Measurements from ENCODE around the gene NTN5. TPM values are rescaled to one million over a fixed set of nuclear protein-coding genes. Genes with fewer than 3 reads are reported as not detected.
A peak's percentile ranks its signal among the peaks of the same experiment; 100 is the strongest.

Gene NTN5
- total RNA-seq, 3 donors from 2014 or later: 0.11 to 0.26 (median 0.18) TPM

- no peak for DNase-seq
- H3K4me1 Mint-ChIP-seq (ENCODE audit: low read depth): peaks cover 29% of the 10 kb centered on the region
- no peak overlapping the region for H3K4me3 Mint-ChIP-seq
- no peaks in the 10 kb centered on the region for H3K36me3 Mint-ChIP-seq (ENCODE audit: insufficient read depth)
- no peaks in the 10 kb centered on the region for H3K27me3 Mint-ChIP-seq (ENCODE audit: low read depth)
- H3K9me3 Mint-ChIP-seq: no peaks in the 10 kb centered on the region
- no peak for ATAC-seq
These were observed 21.7 kb downstream of the NTN5 start for GRCh38 chr19:48650974-48651682.

- Mint-ChIP-seq H3K36me3 (ENCODE audit: insufficient read depth) (no peaks in the 10 kb centered on the region), H3K4me3 (peak overlapping the region; percentile 3), H3K4me1 (ENCODE audit: low read depth) (peaks cover 46% of the 10 kb centered on the region), H3K27me3 (ENCODE audit: low read depth) (no peaks in the 10 kb centered on the region), H3K9me3 (no peaks in the 10 kb centered on the region)
- DNase-seq: no peak
- ATAC-seq: no peak
These were observed 24.7 kb downstream of the NTN5 start for GRCh38 chr19:48648134-48648533.

- ATAC-seq: no peak
- H3K4me3 Mint-ChIP-seq: peak overlapping the region; percentile 47
- H3K9me3 Mint-ChIP-seq: no peaks in the 10 kb centered on the region
- no peaks in the 10 kb centered on the region for H3K36me3 Mint-ChIP-seq (ENCODE audit: insufficient read depth)
- no peak for DNase-seq
- peaks cover 44% of the 10 kb centered on the region for H3K4me1 Mint-ChIP-seq (ENCODE audit: low read depth)
- H3K27me3 Mint-ChIP-seq (ENCODE audit: low read depth): no peaks in the 10 kb centered on the region
These were observed 26.0 kb downstream of the NTN5 start for GRCh38 chr19:48646722-48647216.

- Mint-ChIP-seq H3K4me3 (peak within 1 kb of the TSS; percentile 84), H3K9me3 (no peaks in the 10 kb centered on the region), H3K4me1 (ENCODE audit: low read depth) (peaks cover 43% of the 10 kb centered on the region), H3K27me3 (ENCODE audit: low read depth) (no peaks in the 10 kb centered on the region), H3K36me3 (ENCODE audit: insufficient read depth) (no peaks in the 10 kb centered on the region)
- ATAC-seq (peak; percentile 85 to 87), DNase-seq (peak; percentile 89)
These were observed 26.7 kb downstream of the NTN5 start, which contains the start of gene CA11 for GRCh38 chr19:48646001-48646721. Gene CA11, minus strand, starts transcription at chr19:48646187. Its CDS starts 555 bp downstream, at chr19:48645632.

- peaks cover 41% of the 10 kb centered on the region for H3K4me1 Mint-ChIP-seq (ENCODE audit: low read depth)
- no peaks in the 10 kb centered on the region for H3K27me3 Mint-ChIP-seq (ENCODE audit: low read depth)
- H3K36me3 Mint-ChIP-seq (ENCODE audit: insufficient read depth): no peaks in the 10 kb centered on the region
- H3K4me3 Mint-ChIP-seq: peak overlapping the region; percentile 84
- no peak for DNase-seq
- no peaks in the 10 kb centered on the region for H3K9me3 Mint-ChIP-seq
- ATAC-seq: no peak
These were observed 27.2 kb downstream of the NTN5 start for GRCh38 chr19:48645620-48646000.

GRCh38 chr19:48644839-48645619 lies 27.8 kb downstream of the NTN5 start:
- Mint-ChIP-seq H3K36me3 (ENCODE audit: insufficient read depth) (no peaks in the 10 kb centered on the region), H3K4me3 (peak overlapping the region; percentile 84), H3K27me3 (ENCODE audit: low read depth) (no peaks in the 10 kb centered on the region), H3K4me1 (ENCODE audit: low read depth) (peaks cover 42% of the 10 kb centered on the region), H3K9me3 (no peaks in the 10 kb centered on the region)
- DNase-seq (peak; percentile 66), ATAC-seq (peak; percentile 74 to 77)

GRCh38 chr19:48644355-48644754 lies 28.5 kb downstream of the NTN5 start:
- ATAC-seq (no peak), DNase-seq (no peak)
- H3K27me3 Mint-ChIP-seq (ENCODE audit: low read depth): no peaks in the 10 kb centered on the region
- H3K9me3 Mint-ChIP-seq: no peaks in the 10 kb centered on the region
- H3K4me1 Mint-ChIP-seq (ENCODE audit: low read depth): peaks cover 43% of the 10 kb centered on the region
- no peak overlapping the region for H3K4me3 Mint-ChIP-seq
- no peaks in the 10 kb centered on the region for H3K36me3 Mint-ChIP-seq (ENCODE audit: insufficient read depth)

- ATAC-seq: no peak
- Mint-ChIP-seq H3K36me3 (ENCODE audit: insufficient read depth) (peaks cover 5% of the 10 kb centered on the region), H3K27me3 (ENCODE audit: low read depth) (no peaks in the 10 kb centered on the region), H3K9me3 (no peaks in the 10 kb centered on the region), H3K4me3 (no peak overlapping the region), H3K4me1 (ENCODE audit: low read depth) (peaks cover 47% of the 10 kb centered on the region)
- DNase-seq: no peak
These were observed 30.0 kb downstream of the NTN5 start for GRCh38 chr19:48642862-48643261.

- Mint-ChIP-seq H3K4me3 (no peak overlapping the region), H3K36me3 (ENCODE audit: insufficient read depth) (peaks cover 5% of the 10 kb centered on the region), H3K4me1 (ENCODE audit: low read depth) (peaks cover 43% of the 10 kb centered on the region), H3K9me3 (no peaks in the 10 kb centered on the region), H3K27me3 (ENCODE audit: low read depth) (no peaks in the 10 kb centered on the region)
- no peak for ATAC-seq
- no peak for DNase-seq
These were observed 31.0 kb downstream of the NTN5 start for GRCh38 chr19:48641850-48642249.

- H3K4me3 Mint-ChIP-seq: peak overlapping the region; percentile 44
- no peak for ATAC-seq
- H3K36me3 Mint-ChIP-seq (ENCODE audit: insufficient read depth): peaks cover 5% of the 10 kb centered on the region
- DNase-seq: no peak
- peaks cover 41% of the 10 kb centered on the region for H3K4me1 Mint-ChIP-seq (ENCODE audit: low read depth)
- no peaks in the 10 kb centered on the region for H3K9me3 Mint-ChIP-seq
- H3K27me3 Mint-ChIP-seq (ENCODE audit: low read depth): no peaks in the 10 kb centered on the region
These were observed 33.1 kb downstream of the NTN5 start for GRCh38 chr19:48639483-48640375.

- Mint-ChIP-seq H3K4me1 (ENCODE audit: low read depth) (peaks cover 43% of the 10 kb centered on the region), H3K27me3 (ENCODE audit: low read depth) (no peaks in the 10 kb centered on the region), H3K36me3 (ENCODE audit: insufficient read depth) (peaks cover 5% of the 10 kb centered on the region), H3K4me3 (peak overlapping the region; percentile 88), H3K9me3 (no peaks in the 10 kb centered on the region)
- ATAC-seq: no peak
- DNase-seq: no peak
These were observed 33.9 kb downstream of the NTN5 start for GRCh38 chr19:48638831-48639381.

- no peaks in the 10 kb centered on the region for H3K9me3 Mint-ChIP-seq
These were observed 34.6 kb downstream of the NTN5 start for GRCh38 chr19:48637948-48638830.

More at GRCh38 chr19:48637948-48638830, 34.6 kb downstream of the NTN5 start:
- peak overlapping the region; percentile 88 for H3K4me3 Mint-ChIP-seq
- peak; percentile 41 to 46 for ATAC-seq
- peaks cover 5% of the 10 kb centered on the region for H3K36me3 Mint-ChIP-seq (ENCODE audit: insufficient read depth)
- peaks cover 50% of the 10 kb centered on the region for H3K4me1 Mint-ChIP-seq (ENCODE audit: low read depth)
- DNase-seq: peak; percentile 76
- no peaks in the 10 kb centered on the region for H3K27me3 Mint-ChIP-seq (ENCODE audit: low read depth)
